HUDEP-2 (cell line): ENCODE data around the gene C17orf113.
A peak's percentile ranks its signal among the peaks of the same experiment; 100 is the strongest.
"Not testable (repeated sequence)": the region's sequence is repeated elsewhere in the genome, so short reads cannot be mapped to it uniquely, and the experiment has no call there.

Source experiments
- DNase-seq, 76 experiments: peaks; one replicate each; lab custom pipeline; 2025; ENCODE audit not compliant: unreplicated experiment in 76 of 76; lab: John Stamatoyannopoulos, UW

The C17orf113 gene

DNA sequence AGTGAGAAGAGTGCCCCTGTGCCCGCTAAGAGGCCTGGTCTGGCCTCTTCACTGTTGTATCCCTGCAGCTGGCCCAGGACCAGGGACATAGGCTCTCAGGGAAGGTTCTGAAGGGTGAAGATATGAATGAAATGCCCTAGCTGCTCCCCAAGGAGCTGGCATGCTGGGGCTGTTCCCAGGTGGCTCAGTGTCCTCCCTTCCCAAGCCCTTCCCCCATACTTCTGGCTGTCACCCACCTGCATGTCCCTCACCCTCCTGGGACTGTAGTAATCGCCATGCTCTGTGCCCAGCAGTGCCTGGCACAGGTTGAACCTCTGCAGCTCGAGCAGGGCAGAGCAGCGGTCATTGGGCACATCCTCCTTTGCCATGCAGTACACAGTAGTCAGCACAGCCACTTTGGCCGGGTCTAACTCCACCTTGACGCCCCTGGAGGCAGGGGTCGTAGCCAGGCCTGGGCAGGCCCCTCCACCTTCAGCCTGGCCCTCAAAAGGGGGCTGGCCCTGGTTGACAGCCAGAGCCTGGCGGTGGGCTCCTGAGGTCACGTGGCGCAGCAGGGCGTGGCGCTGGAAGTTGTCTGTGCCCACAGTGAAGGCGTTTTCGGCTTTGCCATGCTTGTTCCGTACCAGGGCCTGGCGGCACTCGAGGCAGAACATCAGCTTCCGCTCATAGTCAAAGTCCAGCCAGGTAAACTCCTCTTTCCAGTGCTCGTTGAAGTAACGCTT is 7.6 kb downstream of the C17orf113 start:
- no peak for DNase-seq

DNA sequence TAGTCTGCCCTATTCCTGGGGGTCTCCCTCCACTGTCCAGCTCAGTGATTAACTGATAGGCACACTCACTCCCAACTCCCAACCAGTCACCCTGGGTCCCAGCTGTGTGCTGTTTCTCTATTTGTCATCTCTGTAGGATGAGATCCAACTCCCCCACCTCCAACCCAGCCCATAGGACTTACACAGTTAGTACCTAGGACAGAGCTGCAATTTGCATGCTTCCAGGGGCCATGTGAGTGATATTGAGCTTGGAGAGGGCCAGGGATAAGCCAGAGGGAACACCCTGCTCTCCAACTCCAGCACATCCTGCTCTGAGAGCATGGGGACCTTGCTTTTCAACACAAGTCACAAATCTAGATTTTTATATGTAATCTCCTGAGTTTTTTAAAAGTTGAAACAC is 8.8 kb downstream of the C17orf113 start:
- DNase-seq: no peak

DNA sequence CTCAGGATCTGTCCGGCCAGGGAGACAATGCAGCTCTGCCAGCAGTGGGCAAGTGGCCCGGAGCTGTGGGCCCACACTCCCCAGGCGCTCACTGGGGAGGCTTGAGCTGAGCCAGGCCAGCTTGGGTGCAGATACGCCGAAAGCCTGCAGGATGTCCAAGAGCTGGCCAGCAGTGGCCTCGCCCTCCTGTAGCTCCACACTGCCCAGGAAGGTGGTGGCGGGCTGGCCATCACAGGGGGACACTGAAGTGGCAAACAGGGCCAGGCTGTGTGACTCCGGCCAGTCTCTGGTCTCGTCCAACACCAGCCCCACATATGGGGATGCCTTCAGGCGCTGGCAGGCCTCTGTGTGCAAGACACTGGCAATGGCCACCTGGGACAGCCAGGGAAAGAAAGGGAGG is 9.6 kb downstream of the C17orf113 start:
- DNase-seq: no peak

DNA sequence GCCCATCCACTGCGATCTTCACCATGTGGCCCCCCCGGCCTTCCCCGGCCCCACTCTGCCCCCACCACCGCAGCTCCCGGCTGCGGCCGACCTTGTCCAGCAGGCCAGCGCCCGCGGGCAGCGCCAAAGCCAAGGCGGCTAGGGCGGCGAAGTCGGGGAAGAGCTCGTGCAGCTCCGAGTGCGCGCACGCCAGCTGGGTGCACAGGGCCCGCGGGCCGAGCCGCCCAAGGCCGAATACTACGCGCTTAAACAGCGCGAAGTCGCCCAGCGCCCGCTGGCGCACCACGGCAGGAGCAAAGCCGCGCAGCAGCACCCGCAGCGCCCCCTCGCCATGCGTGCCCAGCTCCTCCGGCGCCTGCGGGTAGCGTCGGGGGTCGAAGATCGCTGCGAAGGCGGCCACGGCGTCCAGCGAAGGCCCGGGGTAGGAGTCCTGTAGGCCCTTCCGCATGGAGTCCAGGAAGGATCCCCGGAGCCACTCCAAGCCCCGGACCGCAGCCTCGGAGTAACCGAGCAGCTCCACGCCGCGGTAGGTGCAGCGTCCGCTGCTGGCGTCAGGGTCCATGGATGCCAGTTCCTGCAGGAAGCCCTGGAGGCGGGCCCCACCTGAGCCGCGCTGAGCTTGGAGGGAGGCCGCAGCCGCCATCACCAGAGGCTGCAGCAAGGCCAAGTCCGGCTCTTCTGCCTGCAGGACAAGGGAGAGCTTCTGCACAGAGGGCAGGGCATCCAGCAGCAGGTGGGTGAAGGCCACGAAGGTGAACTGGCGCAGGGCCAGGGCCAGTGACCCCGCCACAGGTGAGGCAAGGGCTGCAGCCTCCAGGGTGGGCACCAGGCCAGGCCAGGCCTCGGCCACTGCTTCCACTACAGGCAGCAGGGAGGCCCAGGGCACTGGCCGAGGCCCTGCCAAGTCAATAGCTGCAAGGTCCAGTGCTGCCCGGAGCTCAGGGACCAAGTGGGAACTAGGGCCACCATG is 10.3 kb downstream of the C17orf113 start:
- DNase-seq: no peak

DNA sequence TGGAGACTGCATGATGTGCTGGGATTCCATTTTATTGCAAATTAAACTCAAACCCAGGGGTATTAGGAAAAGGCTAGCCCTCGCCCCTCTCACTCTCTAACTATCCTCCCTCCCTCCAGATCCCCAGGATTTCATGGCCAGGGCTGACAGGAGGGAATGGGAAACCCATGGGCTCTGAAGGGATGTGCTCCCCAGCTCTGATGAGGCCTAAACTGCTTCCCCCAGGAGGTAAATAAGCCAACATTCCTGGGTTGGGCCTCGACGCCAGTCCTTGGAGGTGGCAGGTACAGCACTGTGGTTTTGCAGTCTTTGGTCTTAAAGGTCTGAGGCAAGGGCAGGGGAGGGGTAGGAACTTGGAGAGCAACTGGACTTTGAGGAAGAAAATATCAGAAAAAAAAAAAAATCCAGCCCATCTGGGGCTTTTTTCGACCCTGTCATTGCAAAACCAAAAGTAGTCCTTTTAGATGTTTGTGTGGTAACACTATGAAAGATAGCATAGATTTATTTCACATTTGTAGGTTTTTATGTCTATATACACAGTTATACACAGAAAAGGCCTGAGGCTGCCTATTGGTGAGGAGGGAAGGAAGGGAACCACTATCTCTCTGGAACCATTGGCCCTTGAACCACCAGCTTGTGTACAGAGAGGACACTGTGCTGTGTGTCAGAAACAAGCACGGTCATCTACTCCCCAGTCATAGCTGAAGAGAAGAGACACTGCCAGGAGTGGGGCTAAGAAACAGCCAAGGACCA is 12.0 kb downstream of the C17orf113 start:
- no peak for DNase-seq

DNA sequence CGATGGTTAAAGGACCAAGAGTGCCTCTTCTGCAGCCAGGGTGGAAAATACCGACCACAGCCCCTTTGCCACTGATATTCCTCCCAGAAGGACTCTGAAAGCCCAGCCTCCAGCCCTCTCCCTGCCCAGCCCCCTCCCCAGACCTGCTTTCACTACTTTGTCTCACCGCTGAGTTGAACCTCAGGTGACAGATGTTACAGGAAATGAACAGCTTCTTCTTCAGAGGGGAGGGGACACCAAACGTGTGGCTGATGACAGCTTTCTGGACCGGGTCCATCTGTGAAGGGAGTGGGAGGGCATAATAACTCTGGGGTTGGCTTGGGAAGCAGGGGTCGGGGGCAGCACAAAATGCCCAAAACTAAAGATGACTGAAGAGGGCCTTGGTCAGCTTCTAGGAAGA is 16.3 kb downstream of the C17orf113 start:
- DNase-seq: no peak

DNA sequence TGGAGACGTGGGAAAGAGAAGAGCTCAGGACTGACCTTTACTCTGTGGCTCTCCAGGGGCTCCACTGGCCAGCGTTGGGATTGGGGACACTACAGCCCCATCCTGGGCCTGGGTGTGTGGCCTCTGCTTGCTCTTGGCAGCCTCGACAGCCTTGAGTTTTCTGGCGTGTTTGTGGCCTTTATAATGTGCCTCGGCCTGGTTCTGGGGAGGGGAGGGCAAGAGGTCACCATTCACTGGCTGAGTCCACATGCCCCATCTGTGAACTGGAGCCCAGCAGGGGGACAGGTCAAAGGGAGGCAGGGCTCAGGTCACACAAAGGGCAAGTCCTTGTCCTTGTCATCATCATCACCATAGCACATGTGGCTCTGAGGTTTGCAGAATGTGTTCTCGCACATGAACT is 18.8 kb downstream of the C17orf113 start:
- no peak for DNase-seq

DNA sequence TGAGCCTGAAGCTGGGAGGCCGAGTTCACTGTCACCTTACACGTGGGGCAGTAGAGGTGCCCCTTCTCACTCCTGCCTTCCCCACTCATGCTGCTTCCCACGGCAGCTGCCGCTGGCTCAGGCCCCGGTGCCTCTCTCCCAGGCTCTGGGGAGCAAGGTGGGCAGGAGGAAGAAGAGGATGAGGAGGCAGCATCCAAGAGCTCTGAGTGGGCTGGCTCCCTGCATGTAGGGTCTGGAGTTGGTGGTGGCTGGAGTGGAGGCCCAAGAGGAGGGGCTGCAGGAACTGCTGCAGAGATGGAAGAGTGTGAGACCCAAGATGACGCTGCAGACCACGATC is 21.6 kb downstream of the C17orf113 start:
- DNase-seq: no peak

DNA sequence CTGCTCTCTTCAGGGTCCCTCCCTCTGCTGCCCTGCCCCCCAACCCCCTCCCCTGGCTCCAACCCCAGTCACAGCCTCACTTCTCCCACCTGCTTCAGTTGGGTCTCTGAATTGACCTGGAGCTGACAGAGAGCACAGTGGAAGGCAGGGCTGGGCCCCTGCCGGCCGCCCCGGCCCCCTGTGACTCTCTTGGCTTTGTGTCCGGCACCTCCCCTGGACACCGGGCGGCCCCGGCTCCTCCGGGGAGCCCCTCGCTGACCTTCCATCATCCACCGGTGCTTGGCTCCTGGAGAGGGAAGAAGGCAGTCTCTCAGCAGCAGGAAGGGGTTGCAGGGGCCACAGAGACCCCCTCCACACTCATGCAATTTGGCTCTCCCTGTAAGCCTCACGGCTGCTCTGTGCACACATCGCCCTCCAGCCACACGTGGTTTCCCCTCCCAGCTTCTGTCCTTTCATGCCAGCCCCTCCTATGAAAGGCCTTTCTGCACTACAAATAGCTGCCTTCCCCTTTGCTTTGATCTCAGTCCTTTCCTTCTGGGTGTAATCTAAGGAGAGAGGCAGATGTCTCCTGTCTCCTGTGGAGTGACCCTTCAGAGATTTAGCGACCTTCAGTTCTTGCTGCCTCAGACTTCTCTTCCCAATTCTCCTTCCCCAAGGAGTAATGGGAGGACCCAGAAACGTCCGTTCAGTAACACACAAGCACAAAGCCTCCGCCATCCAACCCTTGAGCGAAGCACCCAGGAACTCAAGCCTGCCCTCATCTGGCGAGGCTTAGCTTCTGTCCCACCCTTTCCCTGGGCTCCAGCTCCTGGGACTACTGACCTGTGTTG is 22.2 kb downstream of the C17orf113 start:
- DNase-seq: peak in 8 of 76 experiments; percentile 3 to 40 (median 10)

DNA sequence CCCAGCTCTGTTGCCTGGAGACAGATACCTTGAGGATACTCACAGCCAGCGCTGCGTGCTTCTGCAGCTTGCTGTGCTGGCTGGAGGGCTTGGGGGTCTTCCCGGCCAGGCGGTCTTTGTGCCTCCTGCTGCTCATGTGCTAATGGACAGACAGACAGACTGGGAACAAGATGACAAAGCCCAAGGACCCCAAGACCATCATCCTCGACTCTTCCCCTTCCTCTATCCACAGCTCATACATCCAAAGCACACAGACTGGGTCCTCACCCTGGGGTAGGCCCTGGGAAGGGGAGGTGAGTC is 22.9 kb downstream of the C17orf113 start:
- no peak for DNase-seq

DNA sequence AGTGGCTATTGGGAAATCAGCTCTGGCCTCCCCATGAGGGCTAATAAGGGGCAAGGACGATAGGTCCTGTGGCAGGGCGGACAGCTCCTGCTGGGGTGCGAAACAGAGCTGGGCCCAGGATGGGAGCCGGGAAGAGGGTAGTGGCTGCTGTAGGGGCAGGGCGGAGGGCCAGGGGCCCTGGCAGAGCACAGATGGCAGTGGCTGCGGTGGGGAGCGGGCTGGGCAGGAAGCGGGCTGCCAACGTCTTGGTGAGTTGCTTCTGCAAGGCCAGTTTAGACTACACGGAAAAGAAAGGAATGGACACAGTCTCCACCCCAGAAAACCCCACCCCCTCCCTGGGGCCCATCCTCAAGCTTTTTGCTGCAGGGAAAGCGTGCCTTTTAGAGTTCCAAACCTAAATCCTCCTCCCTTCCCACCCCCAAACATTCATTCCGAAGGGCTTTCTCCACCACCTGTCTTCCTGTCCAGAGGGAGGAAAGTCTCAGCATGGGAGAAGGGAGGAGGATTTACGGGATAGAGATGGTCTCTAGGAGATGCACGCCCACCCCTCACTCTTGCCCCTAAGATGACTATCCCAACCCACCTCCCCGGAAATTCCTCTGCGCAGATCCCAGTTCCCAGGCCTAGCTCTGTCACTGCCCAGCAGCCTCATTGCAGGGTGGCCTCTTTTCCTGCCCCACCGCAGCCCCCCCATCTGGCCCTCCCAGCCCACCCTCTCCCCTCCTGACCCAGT is 23.4 kb downstream of the C17orf113 start:
- DNase-seq: no peak

DNA sequence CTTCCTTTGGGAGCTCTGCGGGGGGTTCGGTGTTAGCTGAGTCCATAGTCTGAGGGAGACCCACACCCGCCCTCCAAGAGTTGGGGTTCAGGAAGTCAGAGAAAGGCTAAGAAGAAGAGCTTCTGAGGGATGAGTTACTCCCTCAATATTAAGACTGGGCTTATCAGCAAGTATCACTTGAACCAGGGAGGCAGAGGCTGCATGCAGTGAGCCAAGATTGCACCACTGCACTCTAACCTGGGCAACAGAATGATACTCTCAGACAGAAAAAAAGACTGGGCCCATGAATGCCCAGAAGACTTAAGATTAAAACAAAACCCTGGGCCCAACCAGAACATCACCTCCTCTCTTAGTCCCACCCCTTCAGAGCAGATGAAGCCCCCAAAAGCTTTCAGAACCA is 24.5 kb downstream of the C17orf113 start:
- peak in 15 of 76 experiments; percentile 3 to 22 (median 14) for DNase-seq

DNA sequence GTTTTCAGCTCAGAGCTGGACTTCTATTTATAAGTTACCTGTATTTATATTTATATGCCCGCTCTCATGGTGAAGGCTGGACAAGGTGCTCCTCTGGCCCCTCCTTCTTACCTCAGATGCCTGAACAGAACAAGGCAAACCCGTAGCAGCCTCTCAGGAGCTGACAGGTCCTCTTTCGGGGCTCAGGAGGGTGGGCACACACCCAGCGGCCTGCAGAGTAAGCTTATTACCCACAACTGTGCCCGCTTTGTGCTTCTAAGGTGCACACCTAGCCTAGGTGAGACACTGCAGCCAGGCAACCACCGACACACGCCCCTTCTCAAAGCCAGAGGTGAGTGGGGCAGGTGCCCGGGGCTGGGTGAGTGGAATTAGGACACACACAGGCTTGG is 25.2 kb downstream of the C17orf113 start:
- DNase-seq: no peak

DNA sequence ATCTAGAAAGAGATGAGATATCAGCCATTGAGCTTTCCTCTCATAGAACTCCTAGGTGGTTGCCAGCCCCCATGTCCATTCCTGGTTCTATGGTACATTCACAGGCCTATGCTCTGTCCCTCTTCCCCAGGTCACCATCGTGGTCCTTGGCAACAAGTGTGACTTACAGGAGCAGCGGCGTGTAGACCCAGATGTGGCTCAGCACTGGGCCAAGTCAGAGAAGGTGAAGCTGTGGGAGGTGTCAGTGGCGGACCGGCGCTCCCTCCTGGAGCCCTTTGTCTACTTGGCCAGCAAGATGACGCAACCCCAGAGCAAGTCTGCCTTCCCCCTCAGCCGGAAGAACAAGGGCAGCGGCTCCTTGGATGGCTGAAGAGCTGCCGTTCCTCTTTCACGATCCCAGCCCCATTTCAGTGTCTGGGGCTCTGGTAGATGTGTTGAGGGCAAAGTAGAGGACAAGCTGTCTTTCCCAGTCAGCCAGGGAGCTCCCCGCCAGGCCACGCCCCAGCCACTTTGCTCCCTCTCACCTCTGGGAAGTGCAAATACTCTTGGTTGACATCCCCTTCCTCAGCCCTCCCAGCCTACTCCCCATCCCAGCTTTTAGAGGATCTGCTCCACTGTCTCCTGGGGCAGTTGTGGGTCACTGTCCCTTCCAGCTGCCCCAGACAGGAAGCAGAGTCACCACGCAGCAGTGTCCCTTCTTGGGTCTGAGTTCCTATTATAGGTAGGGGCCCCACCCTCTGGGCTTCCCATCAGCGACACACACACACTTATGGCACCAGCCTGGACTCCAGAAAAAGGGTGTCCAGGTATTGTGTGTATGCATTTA is 26.7 kb downstream of the C17orf113 start:
- DNase-seq: no peak

DNA sequence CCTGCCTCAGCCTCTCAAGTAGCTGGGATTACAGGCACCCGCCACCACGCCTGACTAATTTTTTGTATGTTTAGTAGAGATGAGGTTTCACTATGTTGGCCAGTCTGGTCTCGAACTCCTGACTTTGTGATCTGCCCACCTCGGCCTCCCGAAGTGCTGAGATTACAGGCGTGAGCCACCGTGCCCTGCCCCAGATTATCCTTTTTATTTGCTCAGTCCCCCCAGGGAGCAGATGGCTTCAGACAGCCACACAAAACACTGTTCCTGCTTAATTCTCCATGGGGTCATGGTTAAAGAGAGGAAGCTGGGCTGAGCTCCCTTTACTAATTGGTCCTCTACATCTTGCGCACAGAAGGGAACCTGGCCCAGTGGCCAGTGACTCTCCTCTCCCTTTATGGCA is 29.6 kb downstream of the C17orf113 start:
- DNase-seq: not testable (repeated sequence)

DNA sequence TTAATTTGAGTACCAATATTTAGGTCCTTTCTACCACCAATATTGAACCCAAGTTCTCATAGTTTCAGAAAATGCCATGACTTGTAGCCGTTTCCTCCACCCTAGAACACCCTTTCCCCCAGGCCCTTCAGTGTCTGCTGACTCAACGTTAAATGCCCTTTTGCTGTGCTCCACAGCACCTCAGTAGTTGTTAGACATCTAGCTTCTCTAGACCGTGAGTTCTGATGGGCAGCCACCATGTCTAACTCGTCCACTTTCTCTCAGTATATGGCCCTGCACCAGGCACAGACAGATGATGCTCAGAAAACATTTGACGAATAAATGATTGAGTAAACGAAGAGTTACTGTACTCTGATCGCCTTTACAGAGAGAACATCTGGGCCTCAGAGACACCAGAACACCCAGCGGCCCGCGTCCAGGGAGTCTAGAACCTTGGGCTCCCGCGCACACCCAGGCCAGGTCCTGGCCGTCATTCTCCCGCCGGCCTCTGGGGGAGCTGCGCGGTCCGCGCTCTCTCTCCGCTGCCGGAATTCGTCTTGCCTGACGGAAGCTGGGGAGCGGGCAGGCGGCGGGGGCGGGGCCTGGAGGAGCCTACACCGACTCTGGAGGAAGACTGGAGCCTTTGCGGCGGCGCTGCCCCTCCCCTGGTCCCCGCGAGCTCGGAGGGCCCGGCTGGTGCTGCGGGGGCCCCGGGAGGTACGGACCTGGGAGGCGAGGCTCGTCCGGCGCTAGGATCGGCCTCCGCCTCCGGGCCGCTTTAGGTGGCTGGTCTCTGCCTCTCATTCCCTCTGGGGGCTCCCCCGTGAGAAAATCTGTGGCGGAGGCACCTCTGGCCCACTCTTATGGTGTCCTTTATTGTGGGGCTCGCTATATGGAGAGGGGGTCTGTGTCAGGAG is 30.6 kb downstream of the C17orf113 start, which contains the start of gene NKIRAS2:
Gene NKIRAS2, plus strand, starts transcription at position 582 of the 896 bp plus-strand sequence. CDS start 1,488 bp downstream, outside the sequence.
- peak in 75 of 76 experiments; percentile 19 to 95 (median 87) for DNase-seq

DNA sequence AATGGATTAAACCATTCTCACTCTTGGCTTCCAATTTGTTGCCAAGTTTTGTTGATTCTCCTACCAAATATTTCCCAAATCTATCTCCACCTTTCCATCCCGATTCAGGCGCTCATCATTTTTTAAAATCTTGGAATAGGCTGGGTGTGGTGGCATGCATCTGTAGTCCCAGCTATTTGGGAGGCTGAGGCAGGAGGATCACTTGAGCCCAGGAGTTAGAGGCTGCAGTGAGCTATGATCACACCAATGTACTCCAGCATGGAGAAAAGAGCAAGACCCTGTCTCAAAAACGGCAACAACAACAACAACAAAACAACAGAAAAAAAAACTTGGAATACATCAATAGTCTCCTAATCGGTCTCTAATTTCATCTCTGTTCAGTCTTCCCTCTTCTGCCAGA is 31.4 kb downstream of the C17orf113 start:
- no peak for DNase-seq

DNA sequence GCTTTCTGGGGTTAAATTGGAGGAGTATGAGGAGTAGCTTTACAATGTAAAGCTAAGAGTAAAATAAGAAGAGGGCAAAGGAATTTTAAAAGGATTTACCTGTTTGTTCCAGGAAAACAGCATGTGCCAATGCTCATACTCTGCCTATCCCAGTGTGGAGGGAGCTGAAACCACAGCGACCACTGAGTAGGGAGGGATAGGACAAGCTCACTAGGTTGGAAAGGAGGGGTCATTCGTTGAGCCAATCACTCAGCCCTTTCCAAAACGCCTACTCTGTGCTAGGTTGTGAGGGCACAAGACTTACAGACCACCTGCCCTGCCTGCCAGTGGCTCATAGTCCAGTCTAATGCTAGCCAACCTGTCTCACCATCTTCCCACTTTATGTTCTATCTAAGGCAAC is 32.1 kb downstream of the C17orf113 start:
- DNase-seq: peak in 26 of 76 experiments; percentile 5 to 58 (median 24)
